Raji (cell line): Measurements from ENCODE around the gene USE1.

ENCODE experiments used
- POLR2A ChIP-seq: IDR thresholded peaks from 2 replicates; pipeline ENCODE4 v1.6.1; 2011; ENCODE audit warnings: low read depth, low read length, control low read depth; ENCODE audit not compliant: insufficient read depth

USE1 gene

GRCh38 chr19:17200408-17201079 is 14.6 kb upstream of the USE1 start:
- no peak for TF ChIP-seq POLR2A

- TF ChIP-seq POLR2A, result no peak
These were observed 12.9 kb upstream of the USE1 start for GRCh38 chr19:17202249-17202648.

DNA sequence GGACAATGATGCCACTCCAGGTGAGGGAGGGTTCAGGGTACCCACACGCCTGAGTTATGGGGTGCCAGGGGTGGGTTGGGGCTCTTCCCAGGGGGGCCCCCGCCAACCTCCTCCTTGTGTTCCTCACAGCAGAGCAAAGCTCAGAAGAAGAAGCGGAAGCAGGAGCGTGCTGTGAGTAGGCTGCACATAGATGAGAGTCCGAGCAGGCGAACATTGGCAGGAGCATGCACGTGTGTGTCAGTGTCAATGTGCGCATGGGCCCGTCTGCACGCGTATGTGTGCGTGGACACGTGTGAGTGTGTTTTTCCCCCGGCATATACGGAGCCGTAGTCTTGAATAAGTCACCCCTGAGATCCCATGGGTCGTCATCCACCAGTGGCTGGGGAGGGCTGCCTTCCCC is 12.4 kb upstream of the USE1 start:
- TF ChIP-seq POLR2A, result no peak

DNA sequence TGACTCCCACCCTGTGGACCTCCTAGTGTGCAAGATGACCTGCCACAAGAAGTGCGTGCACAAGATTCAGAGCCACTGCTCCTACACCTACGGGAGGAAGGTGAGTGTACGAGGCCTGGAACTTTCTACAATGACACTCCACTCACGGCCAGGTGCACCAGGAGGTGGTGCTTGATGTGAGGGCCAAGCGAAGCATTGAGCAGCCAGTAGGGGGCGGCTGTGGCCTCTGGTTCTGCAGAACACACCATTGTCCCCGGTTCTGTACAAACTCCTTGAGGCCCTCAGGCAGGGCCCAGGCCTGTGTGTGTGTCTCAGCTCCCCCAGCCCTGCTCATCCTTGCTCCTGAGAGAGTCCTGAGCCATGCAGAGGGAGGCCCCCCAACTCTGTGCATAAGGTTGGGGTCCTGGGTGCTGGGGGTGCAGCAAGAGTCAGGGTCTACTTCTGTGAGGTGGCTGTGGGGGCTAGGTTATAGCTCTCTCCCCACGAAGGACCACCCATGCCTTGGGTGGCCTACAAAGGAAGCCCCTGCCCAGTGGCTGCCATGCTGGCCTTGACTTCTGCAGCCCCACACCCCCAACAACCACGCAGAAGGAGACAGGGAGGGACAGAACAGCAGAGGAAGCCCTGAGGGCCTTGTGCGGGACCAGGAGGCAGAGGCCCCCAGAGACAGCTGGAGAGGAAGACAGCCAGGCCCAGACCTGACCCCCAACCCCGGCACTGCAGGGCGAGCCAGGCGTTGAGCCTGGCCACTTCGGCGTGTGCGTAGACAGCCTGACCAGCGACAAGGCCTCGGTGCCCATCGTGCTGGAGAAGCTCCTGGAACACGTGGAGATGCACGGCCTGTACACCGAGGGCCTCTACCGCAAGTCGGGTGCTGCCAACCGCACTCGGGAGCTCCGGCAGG is 9.7 kb upstream of the USE1 start:
- TF ChIP-seq POLR2A, result no peak

- TF ChIP-seq POLR2A, result no peak
These were observed 8.2 kb upstream of the USE1 start for GRCh38 chr19:17206736-17207581.

DNA sequence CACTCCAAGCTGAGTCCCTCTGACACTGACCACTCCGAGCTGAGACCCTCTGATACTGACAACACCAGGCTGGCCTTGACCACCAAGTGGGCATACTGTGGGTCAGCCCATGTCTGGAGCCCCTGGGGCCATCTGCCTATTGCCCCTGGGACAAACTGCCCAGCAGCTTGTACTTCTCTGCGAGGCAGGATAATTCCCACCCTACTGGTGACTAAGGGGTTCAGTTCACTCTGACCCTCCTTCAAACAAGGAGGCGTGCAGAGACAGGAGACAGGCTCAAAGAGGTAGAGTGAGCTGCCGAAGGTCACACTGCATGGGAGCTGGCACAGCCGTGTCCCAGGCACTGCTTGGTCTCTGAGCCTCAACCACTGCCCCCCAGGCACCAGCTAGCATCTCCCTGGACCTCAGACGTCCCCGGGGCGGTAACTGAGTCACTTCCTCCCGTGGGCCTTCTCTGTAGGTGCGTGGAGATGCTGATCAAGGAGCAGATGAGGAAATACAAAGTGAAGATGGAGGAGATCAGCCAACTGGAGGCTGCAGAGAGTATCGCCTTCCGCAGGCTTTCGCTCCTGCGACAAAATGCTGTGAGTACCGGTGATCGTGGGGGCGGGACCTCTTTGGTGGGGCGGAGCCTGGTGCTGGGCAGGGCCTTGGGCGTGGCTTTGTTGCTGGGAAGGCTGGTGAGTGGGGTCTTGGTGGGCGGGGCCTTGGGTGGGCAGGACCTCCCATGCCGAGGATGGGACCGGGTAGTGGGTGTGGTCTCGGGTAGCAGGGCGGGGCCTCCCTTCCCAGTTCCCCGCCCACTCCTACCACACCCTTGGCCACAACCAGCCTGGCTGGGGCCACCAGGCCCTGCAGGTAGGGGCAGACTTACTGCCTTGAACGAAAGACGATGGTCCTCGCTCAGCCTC is 5.8 kb upstream of the USE1 start:
- TF ChIP-seq POLR2A, result no peak

GRCh38 chr19:17210296-17210695 is 4.9 kb upstream of the USE1 start:
- TF ChIP-seq POLR2A, result no peak

DNA sequence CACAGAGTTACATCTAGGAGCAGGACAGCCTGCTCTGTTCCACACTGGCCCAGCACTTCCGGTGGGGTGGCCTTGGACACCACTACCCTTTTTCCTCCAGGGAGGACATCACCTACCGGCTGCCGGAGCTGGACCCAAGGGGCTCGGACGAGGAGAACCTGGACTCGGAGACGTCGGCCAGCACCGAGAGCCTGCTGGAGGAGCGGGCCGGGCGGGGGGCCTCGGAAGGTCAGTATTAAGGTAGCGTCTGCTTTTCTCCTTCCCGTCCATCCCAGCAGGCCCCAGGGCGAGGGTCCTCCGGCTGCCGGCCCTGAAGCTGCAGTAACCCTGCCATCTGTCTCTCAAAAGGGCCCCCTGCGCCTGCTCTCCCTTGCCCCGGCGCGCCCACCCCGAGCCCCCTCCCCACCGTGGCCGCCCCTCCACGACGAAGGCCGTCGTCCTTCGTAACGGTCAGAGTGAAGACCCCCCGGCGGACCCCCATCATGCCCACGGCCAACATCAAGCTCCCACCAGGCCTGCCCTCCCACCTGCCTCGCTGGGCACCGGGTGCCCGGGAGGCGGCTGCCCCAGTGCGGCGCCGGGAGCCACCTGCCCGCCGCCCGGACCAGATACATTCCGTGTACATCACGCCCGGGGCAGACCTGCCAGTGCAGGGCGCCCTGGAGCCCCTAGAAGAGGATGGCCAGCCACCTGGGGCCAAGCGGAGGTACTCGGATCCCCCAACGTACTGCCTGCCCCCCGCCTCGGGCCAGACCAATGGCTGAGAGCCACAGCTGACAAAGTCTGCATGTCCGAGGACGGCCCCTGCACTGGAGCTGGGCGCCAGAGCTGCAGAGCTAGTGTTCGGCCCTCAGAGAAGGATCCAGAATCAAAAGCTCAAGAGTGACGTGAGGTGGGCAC is 3.4 kb upstream of the USE1 start:
- no peak for TF ChIP-seq POLR2A

DNA sequence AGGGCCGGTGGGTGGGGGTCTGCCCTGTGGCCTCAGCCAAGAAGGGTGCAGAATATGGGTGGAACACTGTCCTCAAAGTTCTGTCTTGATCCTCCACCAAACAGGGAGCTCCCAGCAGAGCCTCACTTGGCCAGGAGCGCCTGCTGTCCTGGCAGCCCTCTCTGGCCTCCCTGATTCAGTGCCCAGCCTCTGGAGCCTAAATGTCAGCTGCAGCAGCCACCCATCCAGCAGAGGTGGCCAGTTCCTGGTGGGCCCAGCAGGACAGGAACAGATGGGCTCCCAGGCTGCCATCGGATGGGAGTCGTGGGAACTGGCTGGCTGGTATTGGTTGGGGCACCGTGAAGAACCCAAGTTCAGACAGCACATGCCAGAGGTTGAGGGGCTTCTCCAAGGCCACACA is 1.8 kb upstream of the USE1 start:
- TF ChIP-seq POLR2A, result no peak

DNA sequence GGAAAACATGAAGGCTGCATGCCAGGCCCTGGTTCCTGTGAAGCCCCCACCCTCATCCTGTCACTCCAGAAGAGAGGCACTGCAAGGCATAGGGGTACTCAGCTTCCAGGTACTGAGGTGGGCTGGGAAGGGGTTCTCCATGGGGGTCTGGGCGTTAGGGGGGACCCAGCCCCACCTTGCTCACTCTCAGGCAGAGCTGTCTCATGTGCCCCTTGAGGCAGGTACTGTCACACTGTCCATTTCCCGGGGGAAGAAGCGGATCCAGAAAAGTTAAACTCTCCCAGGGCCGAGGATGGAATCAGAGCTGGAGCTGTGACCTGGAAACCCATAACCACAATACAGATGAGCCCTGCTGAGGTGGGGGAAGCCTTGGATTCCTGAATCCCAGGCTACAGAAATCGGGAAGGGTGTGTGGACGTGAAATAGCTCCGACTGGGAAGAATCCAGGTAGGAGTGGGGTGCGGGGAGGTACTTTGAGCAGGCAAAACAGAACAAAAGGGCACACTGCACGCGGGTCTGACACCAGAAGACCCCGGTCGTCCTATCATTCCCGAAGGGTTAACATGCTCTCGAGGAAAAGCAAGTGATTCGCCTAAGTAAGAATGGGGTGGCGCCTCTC is 540 bp upstream of the USE1 start:
- TF ChIP-seq POLR2A, result no peak

DNA sequence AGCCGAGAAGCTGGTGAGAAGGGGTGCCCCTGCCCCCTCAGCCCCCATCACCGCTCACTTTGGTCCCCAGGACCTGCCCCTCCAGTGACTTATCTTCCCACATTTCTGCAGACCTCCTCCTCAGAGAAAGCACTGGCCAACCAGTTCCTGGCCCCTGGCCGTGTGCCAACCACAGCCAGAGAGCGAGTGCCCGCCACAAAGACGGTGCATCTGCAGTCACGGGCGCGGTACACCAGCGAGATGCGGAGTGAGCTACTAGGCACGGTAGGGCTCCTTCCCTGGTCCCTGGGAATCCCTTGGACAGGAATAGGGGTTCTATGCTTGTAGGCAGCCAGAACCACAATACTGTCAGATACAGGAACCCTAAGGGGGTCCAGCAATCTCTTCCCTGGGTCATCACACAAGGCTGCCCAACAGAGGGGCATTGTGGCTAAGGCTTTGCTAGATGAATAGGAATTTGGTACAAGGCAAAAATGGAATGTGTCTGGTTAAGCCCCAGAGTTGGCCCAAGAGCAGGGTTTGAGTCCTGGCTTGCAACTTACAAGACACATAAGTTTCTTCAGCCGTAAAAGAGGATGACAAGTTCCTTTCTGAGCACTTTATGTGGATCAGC is 1.0 kb downstream of the USE1 start:
- TF ChIP-seq POLR2A, result no peak

DNA sequence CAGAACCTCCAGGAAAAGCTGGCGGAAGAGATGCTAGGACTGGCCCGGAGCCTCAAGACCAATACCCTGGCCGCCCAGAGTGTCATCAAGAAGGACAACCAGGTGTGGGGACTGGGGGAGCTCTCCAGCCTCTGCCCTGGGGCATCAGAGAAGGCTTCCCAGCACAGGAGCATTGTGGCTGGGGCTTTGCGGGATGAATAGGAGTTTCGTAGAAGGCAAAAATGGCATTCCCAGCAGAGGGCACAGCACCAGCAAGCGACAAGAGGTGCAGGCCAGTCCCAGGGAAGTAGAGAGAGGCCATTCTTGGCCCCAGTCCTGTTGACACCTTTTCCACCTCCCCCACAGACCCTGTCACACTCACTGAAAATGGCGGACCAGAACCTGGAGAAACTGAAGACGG is 4.1 kb downstream of the USE1 start:
- no peak for TF ChIP-seq POLR2A
